GM19240 (cell line): ENCODE results near the gene CCL16.
"Not testable (repeated sequence)": the region's sequence is repeated elsewhere in the genome, so short reads cannot be mapped to it uniquely, and the experiment has no call there.

Experiments used
- DNase-seq: peaks from one replicate; pipeline ENCODE4 v3.0.0; 2011; ENCODE audit warnings: low spot score; ENCODE audit not compliant: insufficient read length

Gene CCL16

DNA sequence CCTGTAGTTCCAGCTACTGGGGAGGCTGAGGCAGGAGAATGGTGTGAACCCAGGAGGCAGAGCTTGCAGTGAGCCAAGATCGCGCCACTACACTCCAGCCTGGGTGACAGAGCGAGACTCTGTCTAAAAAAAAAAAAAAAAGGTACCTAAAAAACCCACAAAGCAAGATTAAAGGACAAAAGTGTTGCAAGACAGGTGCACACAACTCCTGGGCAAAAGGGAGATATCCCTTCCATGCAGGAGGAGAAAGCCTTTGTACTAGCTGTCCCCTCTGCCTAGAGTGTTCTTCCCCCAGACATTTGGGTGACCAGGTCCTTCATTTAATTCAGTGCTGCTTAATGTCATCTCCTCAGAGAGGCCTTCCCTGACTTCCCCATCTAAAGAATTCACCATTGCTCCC is 42.8 kb downstream of the CCL16 start:
- not testable (repeated sequence) for DNase-seq

GRCh38 chr17:35936063-35936462 is 45.2 kb downstream of the CCL16 start:
- DNase-seq: no peak

GRCh38 chr17:35934760-35935159 is 46.5 kb downstream of the CCL16 start:
- DNase-seq: no peak

GRCh38 chr17:35932586-35932985 is 48.7 kb downstream of the CCL16 start:
- no peak for DNase-seq

GRCh38 chr17:35931794-35932425 is 49.4 kb downstream of the CCL16 start:
- DNase-seq: no peak

DNA sequence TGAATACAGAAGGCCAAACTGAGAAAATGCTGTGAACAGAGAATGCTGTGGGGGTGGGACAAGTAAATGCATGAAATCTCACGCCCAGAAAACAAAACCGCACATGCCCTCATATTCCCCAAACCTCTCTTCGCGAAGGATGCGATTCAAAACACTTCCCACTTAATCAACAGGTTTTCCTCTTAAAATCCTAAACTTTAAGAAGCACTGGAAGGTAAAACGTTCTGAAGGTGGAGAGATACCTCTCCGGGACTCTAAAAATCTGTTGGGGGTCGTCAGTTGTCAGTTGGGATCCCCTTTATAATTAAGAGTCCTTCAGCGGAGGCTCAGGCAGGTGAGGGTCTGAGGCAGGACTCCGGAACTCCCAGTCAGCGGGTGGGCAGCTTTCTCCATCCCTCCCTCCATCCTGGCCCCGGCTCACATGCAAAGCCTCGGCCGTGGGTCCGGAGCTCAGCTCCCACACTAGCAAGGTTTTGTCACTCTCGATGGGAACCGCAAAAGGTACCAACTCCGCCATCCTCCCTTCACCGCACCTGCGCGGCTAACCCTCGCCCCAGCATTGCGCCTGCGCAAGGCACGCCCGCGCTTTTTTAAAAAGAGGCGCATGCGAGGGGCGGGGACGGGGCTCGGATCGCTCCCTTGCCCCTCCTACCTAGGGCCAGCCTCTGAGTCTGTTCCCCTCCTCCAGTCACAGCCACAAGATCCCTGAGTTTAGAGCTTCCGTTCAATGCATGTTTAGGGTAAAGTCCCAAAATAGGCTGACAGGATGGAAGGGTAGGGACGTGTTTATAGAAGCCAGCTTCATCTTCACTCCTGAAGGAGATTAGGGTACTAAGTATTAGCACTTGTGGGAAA is 50.9 kb downstream of the CCL16 start, which contains the start of gene RDM1:
TSS of gene RDM1 (minus strand) at position 563 of the 855 bp plus-strand sequence. CDS start at position 517, 46 bp downstream.
- DNase-seq: peak; percentile 94

GRCh38 chr17:35927714-35928113 is 53.6 kb downstream of the CCL16 start:
- no peak for DNase-seq
